Natural killer cell (primary cell): ENCODE measurements around the gene PLA2G2F. TPM values are rescaled to one million over a fixed set of nuclear protein-coding genes. Genes with fewer than 3 reads are reported as not detected.

Source experiments
- ATAC-seq, 3 donors: fragments of 150-1000 bp in 2 of 3; fragments of 200-7000 bp in 1 of 3; cut with Tn5 transposase; 1 replicate in 1 of 3; 2 replicates in 2 of 3; pipeline ENCODE4 v1.10.0; 2021; ENCODE audit warnings: mild to moderate bottlenecking in 2 of 3, moderate library complexity in 2 of 3
- DNase-seq, 2 donors: peaks; one replicate each; pipeline versions ENCODE4 v3.0.0 to v3.0.0-alpha.2; 2013 to 2021; ENCODE audit warnings: mixed read lengths in 1 of 2
- H3K27ac ChIP-seq: one replicate; pipeline ENCODE4 v1.5.1; 2013; ENCODE audit warnings: mild to moderate bottlenecking, low read length
- H3K27me3 ChIP-seq: one replicate; pipeline ENCODE4 v1.6.1; 2013; ENCODE audit warnings: low read length; ENCODE audit not compliant: control insufficient read depth, insufficient read depth
- H3K36me3 ChIP-seq: one replicate; pipeline ENCODE4 v1.6.1; 2013; ENCODE audit warnings: low read length; ENCODE audit not compliant: control insufficient read depth, insufficient read depth
- H3K4me1 ChIP-seq: one replicate; pipeline ENCODE4 v1.6.1; 2013; ENCODE audit warnings: low read length; ENCODE audit not compliant: control insufficient read depth, insufficient read depth
- H3K4me3 ChIP-seq: one replicate; pipeline ENCODE4 v1.5.1; 2013; ENCODE audit warnings: low read length
- H3K9me3 ChIP-seq: one replicate; pipeline ENCODE4 v1.6.1; 2013; ENCODE audit warnings: low read length; ENCODE audit not compliant: control insufficient read depth, insufficient read depth
- H3K27ac Mint-ChIP-seq, 2 donors: one replicate each; pipeline ENCODE4 v1.8.0; 2022; ENCODE audit warnings: mild to moderate bottlenecking in 2 of 2, mixed read lengths in 2 of 2, moderate library complexity in 1 of 2
- H3K27me3 Mint-ChIP-seq, 2 donors: one replicate each; pipeline ENCODE4 v1.8.0; 2022; ENCODE audit warnings: low read depth in 2 of 2, mixed read lengths in 2 of 2
- H3K36me3 Mint-ChIP-seq: one replicate; pipeline ENCODE4 v1.8.0; 2022; ENCODE audit warnings: mixed read lengths
- H3K4me1 Mint-ChIP-seq, 2 donors: one replicate each; pipeline ENCODE4 v1.8.0; 2022; ENCODE audit warnings: mixed read lengths in 2 of 2
- H3K4me3 Mint-ChIP-seq: one replicate; pipeline ENCODE4 v1.8.0; 2022; ENCODE audit warnings: mild to moderate bottlenecking, moderate library complexity, mixed read lengths
- H3K9me3 Mint-ChIP-seq, 2 donors: one replicate each; pipeline ENCODE4 v1.8.0; 2022; ENCODE audit warnings: mixed read lengths in 2 of 2
- WGBS: methylation state at CpG from one replicate; pipeline ENCODE4 v1.1.7; 2013; ENCODE audit warnings: missing lambda C conversion rate; ENCODE audit not compliant: insufficient coverage; 5-methylcytosine and 5-hydroxymethylcytosine counted together
- intact Hi-C: fragments of 100-400 bp; cut with micrococcal nuclease; formaldehyde crosslinking; loops from one replicate; pipeline ENCODE4 v1.14.2; 2022
- total RNA-seq, 4 donors: library from RNA; stranded (reverse); fragments of 120-200 nt in 1 of 4; gene quantifications; one replicate each; pipeline versions ENCODE4 v1.2.3 to v1.2.4, GENCODE V29; 2013 to 2022
- TF ChIP-seq, protein P1 (sequence below): fragments of 200-600 bp; IDR thresholded peaks from one replicate; pipeline ENCODE4 v1.8.0; 2022; ENCODE audit warnings: antibody characterized with exemption

PLA2G2F gene
- total RNA-seq, 3 donors from 2014 or later (not counting 1 experiment from before 2014, with no cell fraction given): not detected

DNA sequence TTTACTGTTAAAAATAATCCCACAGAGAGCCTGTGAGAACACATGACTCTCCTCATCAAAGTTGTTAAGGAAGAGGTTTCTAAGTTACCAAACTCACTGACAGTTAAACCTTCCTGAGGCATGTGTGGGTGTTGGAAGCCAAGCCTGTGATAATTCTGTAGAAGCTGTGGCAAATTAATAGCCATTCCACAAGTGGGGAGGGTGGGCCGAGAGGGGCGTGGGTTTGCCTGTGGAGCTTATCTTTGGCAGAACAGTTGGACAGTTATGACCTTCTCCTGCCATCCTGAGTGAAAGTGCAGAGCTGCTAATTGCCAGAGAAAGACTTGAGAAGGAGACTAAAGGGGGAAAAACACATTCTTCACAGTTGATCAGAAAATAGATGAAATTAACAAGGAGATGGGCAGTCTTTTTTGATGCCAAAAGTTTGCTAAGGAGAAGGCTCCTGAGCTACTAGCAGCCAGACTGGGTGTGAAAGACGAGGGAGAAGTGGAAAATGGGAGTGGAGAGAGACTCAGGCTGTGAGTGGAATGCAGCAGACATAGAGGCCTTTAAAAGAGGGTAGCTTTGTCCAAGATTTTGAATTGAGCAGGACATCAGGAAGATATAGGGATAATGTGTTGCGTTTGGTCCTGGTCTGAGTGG, 48.8 kb downstream of the PLA2G2F start:
- Histone ChIP-seq H3K9me3 (no peaks in the 10 kb centered on the region), H3K27ac (peak overlapping the region; percentile 40), H3K4me3 (no peak overlapping the region), H3K27me3 (no peaks in the 10 kb centered on the region), H3K4me1 (peaks cover 47% of the 10 kb centered on the region), H3K36me3 (no peaks in the 10 kb centered on the region)
- Mint-ChIP-seq H3K36me3 (no peaks in the 10 kb centered on the region), H3K4me1 (peaks cover 44 to 53% of the 10 kb centered on the region in 2 donors), H3K4me3 (peak overlapping the region; percentile 85), H3K27ac (peak overlapping the region; percentile 85 to 86), H3K9me3 (peaks cover 0 to 2% of the 10 kb centered on the region in 2 donors), H3K27me3 (peaks cover 7 to 9% of the 10 kb centered on the region in 2 donors)
- TF ChIP-seq, protein P1, sequence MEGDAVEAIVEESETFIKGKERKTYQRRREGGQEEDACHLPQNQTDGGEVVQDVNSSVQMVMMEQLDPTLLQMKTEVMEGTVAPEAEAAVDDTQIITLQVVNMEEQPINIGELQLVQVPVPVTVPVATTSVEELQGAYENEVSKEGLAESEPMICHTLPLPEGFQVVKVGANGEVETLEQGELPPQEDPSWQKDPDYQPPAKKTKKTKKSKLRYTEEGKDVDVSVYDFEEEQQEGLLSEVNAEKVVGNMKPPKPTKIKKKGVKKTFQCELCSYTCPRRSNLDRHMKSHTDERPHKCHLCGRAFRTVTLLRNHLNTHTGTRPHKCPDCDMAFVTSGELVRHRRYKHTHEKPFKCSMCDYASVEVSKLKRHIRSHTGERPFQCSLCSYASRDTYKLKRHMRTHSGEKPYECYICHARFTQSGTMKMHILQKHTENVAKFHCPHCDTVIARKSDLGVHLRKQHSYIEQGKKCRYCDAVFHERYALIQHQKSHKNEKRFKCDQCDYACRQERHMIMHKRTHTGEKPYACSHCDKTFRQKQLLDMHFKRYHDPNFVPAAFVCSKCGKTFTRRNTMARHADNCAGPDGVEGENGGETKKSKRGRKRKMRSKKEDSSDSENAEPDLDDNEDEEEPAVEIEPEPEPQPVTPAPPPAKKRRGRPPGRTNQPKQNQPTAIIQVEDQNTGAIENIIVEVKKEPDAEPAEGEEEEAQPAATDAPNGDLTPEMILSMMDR: no peak
- ATAC-seq (peak in 1 of 3 donors; percentile 19), DNase-seq (peak in 1 of 2 donors; percentile 15)
- intact Hi-C loops: no loop called here
- WGBS: 54% methylated on average over 4 of the region's 4 CpGs

DNA sequence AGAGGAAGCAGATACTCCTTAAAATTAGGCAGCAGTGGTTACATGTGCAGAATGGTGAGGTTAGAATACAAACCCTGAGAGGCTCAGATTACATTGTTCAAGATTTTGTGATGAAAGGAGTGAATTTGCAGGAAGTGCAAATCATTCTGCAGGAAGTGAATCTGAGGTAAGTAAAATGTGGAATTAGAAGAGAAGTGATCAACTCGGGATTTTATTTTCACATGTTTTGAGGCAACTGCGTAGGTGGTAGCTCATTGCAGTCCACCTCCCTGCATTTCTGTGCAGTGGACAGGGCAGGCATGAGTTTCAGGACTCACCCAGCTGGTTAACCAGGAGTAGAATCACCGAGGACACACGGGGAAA, 49.3 kb downstream of the PLA2G2F start:
- 64% methylated on average over 4 of the region's 4 CpGs for WGBS
- TF ChIP-seq, protein P1: no peak
- Mint-ChIP-seq H3K9me3 (peaks cover 0 to 2% of the 10 kb centered on the region in 2 donors), H3K27me3 (peaks cover 7 to 9% of the 10 kb centered on the region in 2 donors), H3K36me3 (no peaks in the 10 kb centered on the region), H3K27ac (peak overlapping the region in 1 of 2 donors; percentile 85), H3K4me3 (no peak overlapping the region), H3K4me1 (peaks cover 44 to 51% of the 10 kb centered on the region in 2 donors)
- intact Hi-C loops: no loop called here
- Histone ChIP-seq H3K9me3 (no peaks in the 10 kb centered on the region), H3K27me3 (no peaks in the 10 kb centered on the region), H3K4me1 (peaks cover 47% of the 10 kb centered on the region), H3K36me3 (no peaks in the 10 kb centered on the region), H3K27ac (no peak overlapping the region), H3K4me3 (no peak overlapping the region)
- ATAC-seq (no peak), DNase-seq (no peak)

DNA sequence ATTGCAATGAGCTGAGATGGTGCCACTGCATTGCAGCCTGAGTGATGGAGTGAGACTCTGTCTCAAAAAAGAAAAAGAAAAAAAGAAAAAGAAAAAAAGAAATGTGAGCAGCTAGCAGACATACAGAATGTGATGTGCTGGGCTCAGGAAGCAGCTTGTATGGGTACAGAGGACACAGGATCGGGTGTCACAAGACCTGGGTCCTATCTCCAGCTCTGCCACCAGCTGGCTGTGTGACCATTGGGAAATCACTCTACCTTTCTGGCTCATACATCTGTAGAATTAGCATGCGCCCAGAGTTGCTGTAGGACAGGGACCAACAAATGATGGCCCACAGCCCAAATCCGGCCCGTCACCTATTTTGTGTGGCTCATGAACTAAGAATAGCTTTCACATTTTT, 50.5 kb downstream of the PLA2G2F start:
- 97% methylated on average over 4 of the region's 4 CpGs for WGBS
- Histone ChIP-seq H3K9me3 (no peaks in the 10 kb centered on the region), H3K4me3 (no peak overlapping the region), H3K4me1 (peaks cover 42% of the 10 kb centered on the region), H3K36me3 (no peaks in the 10 kb centered on the region), H3K27me3 (no peaks in the 10 kb centered on the region), H3K27ac (no peak overlapping the region)
- Mint-ChIP-seq H3K4me3 (no peak overlapping the region), H3K9me3 (no peaks in the 10 kb centered on the region), H3K27ac (no peak overlapping the region), H3K27me3 (peaks cover 7 to 9% of the 10 kb centered on the region in 2 donors), H3K4me1 (peaks cover 39 to 43% of the 10 kb centered on the region in 2 donors), H3K36me3 (no peaks in the 10 kb centered on the region)
- intact Hi-C loops: no loop called here
- DNase-seq: no peak
- TF ChIP-seq, protein P1: no peak
- ATAC-seq: no peak
